Astrocyte (in vitro differentiated cells and primary cell): Measurements from ENCODE around the gene GJC1.

Experiments
- CTCF ChIP-seq: IDR thresholded peaks from 2 replicates; pipeline ENCODE4 v1.5.1; 2011; ENCODE audit warnings: low read depth, mild to moderate bottlenecking, inconsistent platforms, low read length, moderate library complexity; ENCODE audit not compliant: insufficient read depth
- EZH2 ChIP-seq: IDR thresholded peaks from 2 replicates; pipeline ENCODE4 v1.6.1; 2012; ENCODE audit warnings: mild to moderate bottlenecking, low read length, inconsistent platforms; ENCODE audit not compliant: insufficient read depth

- TF ChIP-seq EZH2 (no peak), CTCF (no peak)
Observed at GRCh38 chr17:44782326-44782850, 47.7 kb downstream of the GJC1 start.
